ENCODE results near the gene ABCC4.

ABCC4 gene

GRCh38 chr13:95236774-95237173, 64.5 kb downstream of the ABCC4 start:
- no peak overlapping the region for H3K9ac ChIP-seq (ENCODE audit: low read length)
- no peaks in the 10 kb centered on the region for H3K4me1 ChIP-seq (ENCODE audit: insufficient read depth, low read length)
- H3K4me3 ChIP-seq (ENCODE audit: low read depth in 1 of 2, low read length in 2 of 2), result no peak overlapping the region
- H3K36me3 ChIP-seq (ENCODE audit: insufficient read depth, low read length), result no peaks in the 10 kb centered on the region
- H3K9me3 ChIP-seq (ENCODE audit: low read length), result no peaks in the 10 kb centered on the region
- H3K27me3 ChIP-seq (ENCODE audit: control insufficient read depth in 1 of 2, insufficient read depth in 2 of 2, low read length in 2 of 2), result no peaks in the 10 kb centered on the region
- H3K27ac ChIP-seq (ENCODE audit: low read depth, low read length), result no peak overlapping the region

- no peaks in the 10 kb centered on the region for H3K27me3 ChIP-seq (ENCODE audit: control insufficient read depth in 1 of 2, insufficient read depth in 2 of 2, low read length in 2 of 2)
- H3K4me1 ChIP-seq (ENCODE audit: insufficient read depth, low read length), result no peaks in the 10 kb centered on the region
- no peaks in the 10 kb centered on the region for H3K36me3 ChIP-seq (ENCODE audit: insufficient read depth, low read length)
- H3K9ac ChIP-seq (ENCODE audit: low read length), result no peak overlapping the region
- H3K4me3 ChIP-seq (ENCODE audit: low read depth in 1 of 2, low read length in 2 of 2), result no peak overlapping the region
- no peak overlapping the region for H3K27ac ChIP-seq (ENCODE audit: low read depth, low read length)
- no peaks in the 10 kb centered on the region for H3K9me3 ChIP-seq (ENCODE audit: low read length)
Measured at GRCh38 chr13:95235974-95236373, 65.3 kb downstream of the ABCC4 start.

GRCh38 chr13:95235199-95235756, 66.0 kb downstream of the ABCC4 start:
- Histone ChIP-seq H3K9me3 (ENCODE audit: low read length) (no peaks in the 10 kb centered on the region), H3K4me1 (ENCODE audit: insufficient read depth, low read length) (no peaks in the 10 kb centered on the region), H3K27ac (ENCODE audit: low read depth, low read length) (no peak overlapping the region), H3K27me3 (ENCODE audit: control insufficient read depth in 1 of 2, insufficient read depth in 2 of 2, low read length in 2 of 2) (no peaks in the 10 kb centered on the region), H3K9ac (ENCODE audit: low read length) (no peak overlapping the region), H3K36me3 (ENCODE audit: insufficient read depth, low read length) (no peaks in the 10 kb centered on the region), H3K4me3 (ENCODE audit: low read depth in 1 of 2, low read length in 2 of 2) (no peak overlapping the region)

DNA sequence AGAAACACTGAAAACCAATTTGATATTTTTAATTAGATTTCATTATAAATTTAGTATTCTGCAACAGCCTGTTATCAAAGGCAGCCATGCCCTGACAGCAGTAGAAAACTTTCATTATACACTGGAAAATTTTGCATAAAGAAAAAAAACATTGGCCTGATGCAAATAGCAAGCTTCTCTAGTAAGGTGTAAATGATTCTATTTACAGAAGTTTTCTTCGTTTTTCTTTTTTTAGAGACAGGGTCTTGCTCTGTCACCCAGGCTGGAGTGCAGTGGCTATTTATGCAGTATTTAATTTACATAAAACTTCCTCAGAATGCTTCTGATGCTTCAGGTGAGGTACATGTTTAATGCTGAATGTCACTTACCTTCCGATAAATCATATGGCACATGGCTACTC, 67.0 kb downstream of the ABCC4 start:
- Histone ChIP-seq H3K27ac (ENCODE audit: low read depth, low read length) (no peak overlapping the region), H3K9ac (ENCODE audit: low read length) (no peak overlapping the region), H3K36me3 (ENCODE audit: insufficient read depth, low read length) (no peaks in the 10 kb centered on the region), H3K9me3 (ENCODE audit: low read length) (no peaks in the 10 kb centered on the region), H3K27me3 (ENCODE audit: control insufficient read depth in 1 of 2, insufficient read depth in 2 of 2, low read length in 2 of 2) (no peaks in the 10 kb centered on the region), H3K4me3 (ENCODE audit: low read depth in 1 of 2, low read length in 2 of 2) (no peak overlapping the region), H3K4me1 (ENCODE audit: insufficient read depth, low read length) (no peaks in the 10 kb centered on the region)

- Histone ChIP-seq H3K4me3 (ENCODE audit: low read depth in 1 of 2, low read length in 2 of 2) (no peak overlapping the region), H3K9me3 (ENCODE audit: low read length) (no peaks in the 10 kb centered on the region), H3K36me3 (ENCODE audit: insufficient read depth, low read length) (no peaks in the 10 kb centered on the region), H3K4me1 (ENCODE audit: insufficient read depth, low read length) (no peaks in the 10 kb centered on the region), H3K9ac (ENCODE audit: low read length) (no peak overlapping the region), H3K27me3 (ENCODE audit: control insufficient read depth in 1 of 2, insufficient read depth in 2 of 2, low read length in 2 of 2) (no peaks in the 10 kb centered on the region), H3K27ac (ENCODE audit: low read depth, low read length) (no peak overlapping the region)
Measured at GRCh38 chr13:95233026-95233635, 68.1 kb downstream of the ABCC4 start.

DNA sequence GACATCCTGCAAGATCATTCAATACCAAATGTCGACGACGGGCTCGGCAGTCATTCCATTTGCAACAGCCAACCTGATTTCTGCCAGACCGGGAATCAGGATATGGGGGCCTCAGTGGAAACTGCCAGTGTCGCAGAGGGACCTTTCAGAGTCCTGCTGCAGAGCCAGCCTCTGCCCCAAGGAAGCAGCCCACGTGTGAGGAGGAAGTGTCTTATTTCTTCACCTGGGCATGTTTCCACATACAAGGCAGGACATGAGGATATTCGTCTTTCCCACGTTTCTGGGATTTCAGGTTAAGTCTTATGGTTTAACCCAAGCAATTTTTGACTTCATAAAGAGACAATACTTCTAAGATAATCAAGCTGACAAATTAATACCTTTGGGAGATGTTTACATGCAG, 69.9 kb downstream of the ABCC4 start:
- Histone ChIP-seq H3K4me1 (ENCODE audit: insufficient read depth, low read length) (peaks cover 8% of the 10 kb centered on the region), H3K9me3 (ENCODE audit: low read length) (no peaks in the 10 kb centered on the region), H3K4me3 (ENCODE audit: low read depth in 1 of 2, low read length in 2 of 2) (no peak overlapping the region), H3K27me3 (ENCODE audit: control insufficient read depth in 1 of 2, insufficient read depth in 2 of 2, low read length in 2 of 2) (no peaks in the 10 kb centered on the region), H3K36me3 (ENCODE audit: insufficient read depth, low read length) (no peaks in the 10 kb centered on the region), H3K27ac (ENCODE audit: low read depth, low read length) (no peak overlapping the region), H3K9ac (ENCODE audit: low read length) (no peak overlapping the region)

- Histone ChIP-seq H3K27me3 (ENCODE audit: control insufficient read depth in 1 of 2, insufficient read depth in 2 of 2, low read length in 2 of 2) (no peaks in the 10 kb centered on the region), H3K36me3 (ENCODE audit: insufficient read depth, low read length) (no peaks in the 10 kb centered on the region)
Measured at GRCh38 chr13:95229855-95230254, 71.4 kb downstream of the ABCC4 start.

GRCh38 chr13:95228130-95228529, 73.1 kb downstream of the ABCC4 start:
- Histone ChIP-seq H3K9ac (ENCODE audit: low read length) (no peak overlapping the region), H3K4me3 (ENCODE audit: low read depth in 1 of 2, low read length in 2 of 2) (no peak overlapping the region), H3K27ac (ENCODE audit: low read depth, low read length) (no peak overlapping the region), H3K4me1 (ENCODE audit: insufficient read depth, low read length) (peaks cover 8% of the 10 kb centered on the region), H3K36me3 (ENCODE audit: insufficient read depth, low read length) (no peaks in the 10 kb centered on the region), H3K27me3 (ENCODE audit: control insufficient read depth in 1 of 2, insufficient read depth in 2 of 2, low read length in 2 of 2) (no peaks in the 10 kb centered on the region), H3K9me3 (ENCODE audit: low read length) (no peaks in the 10 kb centered on the region)

More at GRCh38 chr13:95229855-95230254, 71.4 kb downstream of the ABCC4 start:
- peaks cover 8% of the 10 kb centered on the region for H3K4me1 ChIP-seq (ENCODE audit: insufficient read depth, low read length)
- no peak overlapping the region for H3K4me3 ChIP-seq (ENCODE audit: low read depth in 1 of 2, low read length in 2 of 2)
- no peaks in the 10 kb centered on the region for H3K9me3 ChIP-seq (ENCODE audit: low read length)
- no peak overlapping the region for H3K9ac ChIP-seq (ENCODE audit: low read length)
- no peak overlapping the region for H3K27ac ChIP-seq (ENCODE audit: low read depth, low read length)

DNA sequence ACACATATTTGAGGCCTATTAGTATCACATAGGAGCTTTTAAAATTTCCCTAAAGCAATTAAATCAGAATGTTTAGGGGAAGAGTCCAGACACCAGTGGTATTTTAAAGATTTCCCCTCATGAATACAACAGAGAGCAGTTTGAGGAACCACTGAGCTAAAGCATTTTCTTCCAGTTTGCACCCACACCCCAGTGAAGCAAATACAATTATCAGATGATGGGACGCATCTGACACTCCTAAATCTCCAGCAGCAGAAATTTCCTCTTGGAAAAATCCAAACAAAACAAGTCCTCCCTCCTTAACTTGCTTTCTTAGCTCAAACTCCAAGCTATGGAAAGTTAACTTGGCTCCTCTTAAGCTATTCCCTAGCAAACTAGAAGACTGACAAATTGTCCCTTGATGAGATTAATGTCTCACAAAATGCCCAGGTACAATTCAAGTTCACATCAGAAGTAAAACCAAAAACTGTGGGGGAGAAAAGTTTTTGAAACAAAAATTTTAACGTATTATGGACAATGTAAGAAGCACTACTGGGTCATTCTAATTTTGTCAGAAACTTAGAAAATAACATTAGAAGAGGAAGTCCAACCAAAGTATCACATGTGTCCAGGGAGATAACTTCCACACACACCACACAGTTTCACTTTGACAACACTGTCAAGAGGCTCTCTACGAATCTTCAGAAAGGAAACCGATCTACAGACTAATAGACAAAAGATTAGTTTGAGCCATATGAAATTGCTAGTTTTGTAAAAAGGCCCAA, 74.1 kb downstream of the ABCC4 start:
- H3K27me3 ChIP-seq (ENCODE audit: control insufficient read depth in 1 of 2, insufficient read depth in 2 of 2, low read length in 2 of 2), result no peaks in the 10 kb centered on the region
- H3K4me3 ChIP-seq (ENCODE audit: low read depth in 1 of 2, low read length in 2 of 2), result no peak overlapping the region
- no peak overlapping the region for H3K9ac ChIP-seq (ENCODE audit: low read length)
- H3K9me3 ChIP-seq (ENCODE audit: low read length), result no peaks in the 10 kb centered on the region
- peaks cover 8% of the 10 kb centered on the region for H3K4me1 ChIP-seq (ENCODE audit: insufficient read depth, low read length)
- H3K27ac ChIP-seq (ENCODE audit: low read depth, low read length), result no peak overlapping the region
- H3K36me3 ChIP-seq (ENCODE audit: insufficient read depth, low read length), result no peaks in the 10 kb centered on the region

GRCh38 chr13:95226476-95226875, 74.8 kb downstream of the ABCC4 start:
- no peak overlapping the region for H3K27ac ChIP-seq (ENCODE audit: low read depth, low read length)
- no peak overlapping the region for H3K4me3 ChIP-seq (ENCODE audit: low read depth in 1 of 2, low read length in 2 of 2)
- no peaks in the 10 kb centered on the region for H3K36me3 ChIP-seq (ENCODE audit: insufficient read depth, low read length)

GRCh38 chr13:95226050-95226449, 75.2 kb downstream of the ABCC4 start:
- H3K36me3 ChIP-seq (ENCODE audit: insufficient read depth, low read length), result no peaks in the 10 kb centered on the region
- no peak overlapping the region for H3K27ac ChIP-seq (ENCODE audit: low read depth, low read length)
- H3K4me1 ChIP-seq (ENCODE audit: insufficient read depth, low read length), result peaks cover 8% of the 10 kb centered on the region
- H3K4me3 ChIP-seq (ENCODE audit: low read depth in 1 of 2, low read length in 2 of 2), result no peak overlapping the region
- H3K9me3 ChIP-seq (ENCODE audit: low read length), result no peaks in the 10 kb centered on the region
- no peaks in the 10 kb centered on the region for H3K27me3 ChIP-seq (ENCODE audit: control insufficient read depth in 1 of 2, insufficient read depth in 2 of 2, low read length in 2 of 2)
- H3K9ac ChIP-seq (ENCODE audit: low read length), result no peak overlapping the region

More at GRCh38 chr13:95226476-95226875, 74.8 kb downstream of the ABCC4 start:
- Histone ChIP-seq H3K4me1 (ENCODE audit: insufficient read depth, low read length) (peaks cover 8% of the 10 kb centered on the region), H3K9ac (ENCODE audit: low read length) (no peak overlapping the region), H3K9me3 (ENCODE audit: low read length) (no peaks in the 10 kb centered on the region), H3K27me3 (ENCODE audit: control insufficient read depth in 1 of 2, insufficient read depth in 2 of 2, low read length in 2 of 2) (no peaks in the 10 kb centered on the region)

All from muscle layer of colon (tissue), 2 donors.